ENCODE data around the gene SGSH.

Gene SGSH

GRCh38 chr17:80181431-80181830 lies 38.7 kb downstream of the SGSH start:
- DNase-seq: no peak

GRCh38 chr17:80180192-80180591 lies 39.9 kb downstream of the SGSH start:
- DNase-seq: no peak

GRCh38 chr17:80177986-80178595 lies 42.0 kb downstream of the SGSH start:
- no peak for DNase-seq

GRCh38 chr17:80176757-80177156 lies 43.4 kb downstream of the SGSH start:
- DNase-seq: no peak

- no peak for DNase-seq
Observed at GRCh38 chr17:80173916-80174315, 46.2 kb downstream of the SGSH start.

GRCh38 chr17:80173126-80173525 lies 47.0 kb downstream of the SGSH start:
- DNase-seq: no peak

GRCh38 chr17:80171681-80172080 lies 48.5 kb downstream of the SGSH start:
- DNase-seq: no peak

- DNase-seq: no peak
Observed at GRCh38 chr17:80169784-80170500, 50.2 kb downstream of the SGSH start, which contains the start of gene CARD14. Gene CARD14, plus strand, starts transcription at chr17:80170030. Its CDS starts 11,409 bp downstream, at chr17:80181439.

- DNase-seq: no peak
Observed at GRCh38 chr17:80169107-80169506, 51.0 kb downstream of the SGSH start.

GRCh38 chr17:80168371-80168770 lies 51.8 kb downstream of the SGSH start:
- DNase-seq: no peak

GRCh38 chr17:80166446-80166845 lies 53.7 kb downstream of the SGSH start:
- DNase-seq: no peak

GRCh38 chr17:80164185-80164584 lies 55.9 kb downstream of the SGSH start:
- DNase-seq: no peak

GRCh38 chr17:80163336-80163735 lies 56.8 kb downstream of the SGSH start:
- DNase-seq: no peak

- no peak for DNase-seq
Observed at GRCh38 chr17:80160536-80160935, 59.6 kb downstream of the SGSH start.
